GM12892 (cell line): Measurements from ENCODE around the gene SLC9A3.

Experiments
- POLR2A ChIP-seq: IDR thresholded peaks from 2 replicates; pipeline ENCODE4 v1.6.1; 2011; ENCODE audit warnings: low read depth, low read length, control low read depth
- POLR2AphosphoS5 ChIP-seq: IDR thresholded peaks from 2 replicates; pipeline ENCODE4 v1.6.1; 2011; ENCODE audit warnings: low read depth, low read length, control low read depth

GRCh38 chr5:509611-510185 lies 14.6 kb downstream of the SLC9A3 start:
- TF ChIP-seq POLR2A (no peak), POLR2AphosphoS5 (no peak)
